HepG2 (cell line): ENCODE measurements around the gene DNMBP. TPM values are rescaled to one million over a fixed set of nuclear protein-coding genes. Genes with fewer than 3 reads are reported as not detected.

Source experiments
- ATAC-seq: fragments of 200-7000 bp; cut with Tn5 transposase; 3 replicates; pipeline ENCODE4 v1.9.1; 2020; ENCODE audit warnings: mild to moderate bottlenecking, moderate library complexity
- BruUV-seq: library from RNA; stranded (reverse); fragments of 400-500 nt; replicated peaks from 2 replicates; lab custom pipeline; 2021; lab: Mats Ljungman, UMichigan
- CTCF ChIA-PET: fragments of 300-600 bp; formaldehyde crosslinking; extraction: SDS; loops from one replicate; lab custom pipeline; 2021; ENCODE audit warnings: low total read pairs, inconsistent platforms, low intra/inter-chr PET ratio; lab: Yijun Ruan, JAX
- POLR2A ChIA-PET: fragments of 350-600 bp; sonication (Branson Sonifier 250); formaldehyde crosslinking; loops from one replicate; lab custom pipeline; 2020; ENCODE audit warnings: antibody characterized with exemption, inconsistent platforms; lab: Yijun Ruan, JAX
- DNase-seq: peaks from one replicate; pipeline ENCODE4 v3.0.0-alpha.2; 2015; ENCODE audit warnings: low spot score
- FAIRE-seq: peaks from 3 replicates; lab custom pipeline; 2011; peaks lifted over from hg19 to GRCh38; lab: Jason Lieb, UNC
- H2AFZ ChIP-seq: one replicate; pipeline ENCODE4 v1.6.1; 2011; ENCODE audit warnings: low read length, inconsistent platforms
- H3K27ac ChIP-seq: fragments of 300-600 bp; 3 replicates; pipeline ENCODE4 v1.8.0; 2011; ENCODE audit warnings: mixed run types, mild to moderate bottlenecking, mixed read lengths, low read length, inconsistent platforms; ENCODE audit not compliant: insufficient read depth; ENCODE audit errors: extremely low read length
- H3K27me3 ChIP-seq, 2 experiments: fragments of 200-600 bp in 1 of 2; 2 replicates in 1 of 2; 3 replicates in 1 of 2; pipeline versions ENCODE4 v1.6.0 to v1.8.0; 2011; ENCODE audit warnings: low read length in 2 of 2, mild to moderate bottlenecking in 2 of 2, moderate library complexity in 2 of 2, inconsistent platforms in 1 of 2; ENCODE audit not compliant: insufficient read depth in 2 of 2, control insufficient read depth in 1 of 2
- H3K36me3 ChIP-seq, 2 experiments: fragments of 200-600 bp in 1 of 2; replicated peaks in 1 of 2; 2 replicates in 1 of 2; 3 replicates in 1 of 2; pipeline versions ENCODE4 v1.5.1 to v1.8.0; 2011; ENCODE audit warnings: low read length in 2 of 2, inconsistent platforms in 1 of 2; ENCODE audit not compliant: insufficient read depth in 2 of 2, control insufficient read depth in 1 of 2
- H3K4me1 ChIP-seq: 2 replicates; pipeline ENCODE4 v1.5.1; 2012; ENCODE audit warnings: low read length, inconsistent platforms; ENCODE audit not compliant: insufficient read depth
- H3K4me2 ChIP-seq: 2 replicates; pipeline ENCODE4 v1.6.0; 2011; ENCODE audit warnings: low read depth, low read length, inconsistent platforms
- H3K4me3 ChIP-seq, 3 experiments: fragments of 200-600 bp in 1 of 3; sonication (generic), shearing (Covaris generic) in 1 of 3; replicated peaks in 1 of 3; 2 replicates each; pipeline ENCODE4 v1.5.1; 2011 to 2016; ENCODE audit warnings: low read length in 3 of 3, inconsistent platforms in 2 of 3, low read depth in 2 of 3, mild to moderate bottlenecking in 2 of 3, control low read depth in 1 of 3, mixed read lengths in 1 of 3; ENCODE audit not compliant: insufficient read depth in 1 of 3
- H3K79me2 ChIP-seq: one replicate; pipeline ENCODE4 v1.6.1; 2011; ENCODE audit warnings: low read length, inconsistent platforms; ENCODE audit not compliant: insufficient read depth
- H3K9ac ChIP-seq: 2 replicates; pipeline ENCODE4 v1.6.0; 2011; ENCODE audit warnings: mild to moderate bottlenecking, low read depth, low read length, inconsistent platforms; ENCODE audit not compliant: insufficient read depth
- H3K9me3 ChIP-seq: 2 replicates; pipeline ENCODE4 v1.5.1; 2012; ENCODE audit warnings: mild to moderate bottlenecking, low read length
- H4K20me1 ChIP-seq: 2 replicates; pipeline ENCODE4 v1.6.0; 2011; ENCODE audit warnings: inconsistent platforms, mild to moderate bottlenecking, low read length, moderate library complexity; ENCODE audit not compliant: insufficient read depth
- HBP1 ChIP-seq: IDR thresholded peaks from 2 replicates; pipeline ENCODE4 v1.6.1; 2016; ENCODE audit warnings: low read depth, control low read depth
- MAX ChIP-seq: IDR thresholded peaks from 2 replicates; pipeline ENCODE4 v1.6.1; 2012; ENCODE audit warnings: inconsistent platforms
- MTA1 ChIP-seq: sonication (generic); formaldehyde crosslinking; IDR thresholded peaks from 2 replicates; pipeline ENCODE4 v1.4.0; 2020; ENCODE audit warnings: missing genetic modification reagents, mild to moderate bottlenecking, borderline replicate concordance
- MZF1 ChIP-seq: sonication (generic); formaldehyde crosslinking; IDR thresholded peaks from 2 replicates; pipeline ENCODE4 v1.8.1; 2023; ENCODE audit warnings: mild to moderate bottlenecking, missing genetic modification reagents, borderline replicate concordance
- PHF21A ChIP-seq: sonication (generic); formaldehyde crosslinking; IDR thresholded peaks from 2 replicates; pipeline ENCODE4 v1.5.0; 2020; ENCODE audit warnings: mild to moderate bottlenecking, missing genetic modification reagents
- PHF5A ChIP-seq: IDR thresholded peaks from one replicate; pipeline ENCODE4 v1.6.1; 2018; ENCODE audit warnings: low read depth, missing genetic modification reagents; ENCODE audit not compliant: unreplicated experiment
- SALL1 ChIP-seq: sonication (generic); formaldehyde crosslinking; IDR thresholded peaks from 2 replicates; pipeline ENCODE4 v1.8.0; 2022; ENCODE audit warnings: mild to moderate bottlenecking, missing genetic modification reagents
- SKI ChIP-seq: fragments of 450-650 bp; IDR thresholded peaks from one replicate; pipeline ENCODE4 v1.6.1; 2018; ENCODE audit warnings: mild to moderate bottlenecking; ENCODE audit not compliant: partially characterized antibody
- TOE1 ChIP-seq: sonication (generic); formaldehyde crosslinking; IDR thresholded peaks from 2 replicates; pipeline ENCODE4 v1.4.0; 2020; ENCODE audit warnings: mild to moderate bottlenecking, missing genetic modification reagents
- ZNF225 ChIP-seq: sonication (generic); formaldehyde crosslinking; IDR thresholded peaks from 2 replicates; pipeline ENCODE4 v1.4.0; 2020; ENCODE audit warnings: mild to moderate bottlenecking, missing genetic modification reagents
- ZNF768 ChIP-seq: sonication (generic); formaldehyde crosslinking; IDR thresholded peaks from 2 replicates; pipeline ENCODE4 v1.4.0; 2020; ENCODE audit warnings: missing genetic modification reagents
- WGBS: methylation state at CpG from one replicate; pipeline ENCODE4 v1.1.6; 2017; ENCODE audit warnings: low lambda C conversion rate; 5-methylcytosine and 5-hydroxymethylcytosine counted together
- in situ Hi-C: cut with HindIII; loops from 2 replicates; pipeline ENCODE4 v1.10.0; 2017; ENCODE audit warnings: low pct_unique_long_range_greater_than_20kb; ENCODE audit not compliant: extremely low pct_ligation_motif_present
- intact Hi-C: fragments of 100-400 bp; cut with micrococcal nuclease; formaldehyde crosslinking; loops from one replicate; pipeline ENCODE4 v1.10.0; 2022; ENCODE audit not compliant: unreplicated experiment
- polyA plus RNA-seq, 8 experiments: library from polyadenylated mRNA; depleted of rRNA in 3 of 8; stranded (reverse) in 7 of 8; unstranded in 1 of 8; fragments of >200 nt; fragmentation: Illumina TruSeq in 4 of 8; extraction: Trizol in 4 of 8; gene quantifications; 2 replicates each; pipeline versions ENCODE4 v1.2.1 to v1.2.3, GENCODE V29; 2011 to 2016; ENCODE audit warnings: low read depth in 4 of 8, missing spikeins in 1 of 8, mixed read lengths in 1 of 8; ENCODE audit not compliant: insufficient read depth in 1 of 8
- total RNA-seq, 5 experiments: library from RNA; depleted of rRNA; stranded (reverse); fragments of >200 nt; fragmentation: Illumina TruSeq; extraction: Trizol; gene quantifications; 2 replicates each; pipeline ENCODE4 v1.2.3, GENCODE V29; 2016; ENCODE audit warnings: low read depth in 1 of 5

DNMBP gene
- total and polyA plus RNA-seq, 2 of the 13 experiments (the other 11 are each of a cell fraction or from before 2014, with no cell fraction given) = 3.6 to 6.3 TPM

GRCh38 chr10:99976886-99977665 lies 32.7 kb downstream of the DNMBP start:
- no peaks in the 10 kb centered on the region for H3K27me3 ChIP-seq
- H3K27ac ChIP-seq = no peak overlapping the region
- POLR2A ChIA-PET = interaction anchor here (1.7 kb wide), 1 partner anchor 61 kb away, joined by 3 read pairs; no protein-coding TSS in a partner anchor
- H3K36me3 ChIP-seq = no peaks in the 10 kb centered on the region
- ATAC-seq (no peak), DNase-seq (no peak), FAIRE-seq (no peak)
- no peaks in the 10 kb centered on the region for H3K9me3 ChIP-seq
- H3K4me3 ChIP-seq = no peak overlapping the region
- H3K4me1 ChIP-seq = peaks cover 9% of the 10 kb centered on the region
- intact Hi-C loops = loop anchor here (2.0 kb wide), 1 partner anchor 70 kb away; no protein-coding TSS in a partner anchor
- BruUV-seq = no TSS peak
- in situ Hi-C loops = no loop called here
- no peak overlapping the region for H3K9ac ChIP-seq
- TF ChIP-seq MAX = no peak
- TF ChIP-seq SALL1 (CRISPR knock-in tag) = no peak
- no peak for TF ChIP-seq MZF1 (CRISPR knock-in tag)
- TF ChIP-seq TOE1 (CRISPR knock-in tag) = no peak
- TF ChIP-seq SKI = no peak
- TF ChIP-seq PHF5A = no peak
- no peak for TF ChIP-seq ZNF768
- TF ChIP-seq ZNF225 (CRISPR knock-in tag) = no peak
- no peak for TF ChIP-seq PHF21A (CRISPR knock-in tag)
- no peak for TF ChIP-seq HBP1 (CRISPR knock-in tag)
- no peak for TF ChIP-seq MTA1 (CRISPR knock-in tag)
- CTCF ChIA-PET = no interaction called here
- 96% methylated on average over 5 of the region's 5 CpGs for WGBS
- H2AFZ ChIP-seq = no peak overlapping the region
- H4K20me1 ChIP-seq = no peaks in the 10 kb centered on the region
- H3K4me2 ChIP-seq = no peak overlapping the region
- H3K79me2 ChIP-seq = peaks cover 3% of the 10 kb centered on the region
